GM21723 (cell line): ENCODE measurements around the gene ACSM4.
A peak's percentile ranks its signal among the peaks of the same experiment; 100 is the strongest.
"Not testable (repeated sequence)": the region's sequence is repeated elsewhere in the genome, so short reads cannot be mapped to it uniquely, and the experiment has no call there.

ENCODE experiments used
- ATAC-seq: cut with Tn5 transposase; IDR thresholded peaks from one replicate; pipeline ENCODE4 v1.9.1; 2021; ENCODE audit warnings: mild to moderate bottlenecking, moderate library complexity; ENCODE audit not compliant: unreplicated experiment

The ACSM4 gene

DNA sequence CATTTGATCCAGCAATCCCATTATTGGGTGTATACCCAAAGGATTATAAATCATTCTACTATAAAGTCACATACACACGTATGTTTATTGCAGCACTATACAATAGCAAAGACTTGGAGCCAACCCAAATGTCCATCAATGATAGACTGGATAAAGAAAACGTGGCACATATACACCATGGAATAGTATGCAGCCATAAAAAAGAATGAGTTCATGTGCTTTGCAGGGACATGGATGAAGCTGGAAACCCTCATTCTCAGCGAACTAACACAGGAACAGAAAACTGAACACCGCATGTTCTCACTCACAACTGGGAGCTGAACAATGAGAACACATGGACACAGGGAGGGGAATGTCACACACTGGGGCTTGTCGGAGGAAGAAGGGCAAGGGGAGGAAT, 33.9 kb downstream of the ACSM4 start:
- ATAC-seq, result not testable (repeated sequence)

DNA sequence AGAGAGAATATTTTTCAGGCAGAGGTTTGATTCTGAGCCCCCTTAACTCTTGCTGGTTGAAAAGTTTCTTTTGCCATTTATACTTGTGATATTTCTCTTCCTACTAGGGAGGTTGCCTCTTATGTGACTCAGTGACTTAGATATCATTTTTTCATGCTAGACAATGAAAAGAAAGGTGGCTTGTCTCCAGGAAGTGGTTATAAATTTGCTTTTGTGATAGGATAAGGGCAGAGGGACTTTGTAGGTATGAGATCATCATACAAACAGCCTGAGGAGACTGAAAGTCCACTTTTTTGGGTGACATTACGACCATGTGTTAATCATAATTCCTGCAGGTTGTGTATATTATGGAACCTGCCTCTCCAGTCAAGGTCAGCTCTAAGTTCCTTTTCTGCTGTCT, 35.8 kb downstream of the ACSM4 start:
- ATAC-seq, result no peak

DNA sequence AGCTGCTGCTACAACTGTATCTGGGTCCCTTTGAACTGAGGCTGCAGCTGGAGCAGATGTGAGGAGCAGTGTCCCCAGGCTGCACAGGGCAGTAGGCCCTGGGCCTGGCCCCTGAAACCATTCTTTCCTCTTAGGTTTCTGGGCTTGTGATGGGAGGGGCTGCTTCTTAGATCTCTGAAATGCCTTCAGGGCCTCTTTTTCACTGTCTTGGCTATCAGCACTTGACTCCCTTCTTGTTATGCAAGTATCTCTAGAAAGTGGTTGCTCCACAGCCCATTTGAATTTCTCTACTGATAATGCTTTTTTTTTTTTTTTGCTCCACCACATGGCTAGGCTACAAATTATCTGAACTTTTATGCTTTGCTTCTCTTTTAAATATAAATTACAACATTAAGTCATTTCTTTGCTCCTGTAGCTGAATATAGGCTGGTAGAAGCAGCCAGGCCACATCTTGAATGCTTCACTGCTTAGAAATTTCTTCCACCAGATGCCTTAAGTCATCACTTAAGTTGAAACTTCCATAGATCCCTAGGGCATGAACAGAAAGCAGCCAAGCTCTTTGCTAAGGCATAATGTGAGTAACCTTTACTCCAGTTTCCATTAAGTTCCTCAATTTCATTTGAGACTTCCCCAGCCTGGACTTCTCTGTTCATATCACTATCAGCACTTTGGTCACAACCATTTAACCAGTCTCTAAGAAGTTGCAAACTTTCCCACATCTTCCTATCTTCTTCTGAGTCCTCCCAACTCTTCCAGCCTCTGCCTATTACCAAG, 41.1 kb downstream of the ACSM4 start:
- no peak for ATAC-seq

DNA sequence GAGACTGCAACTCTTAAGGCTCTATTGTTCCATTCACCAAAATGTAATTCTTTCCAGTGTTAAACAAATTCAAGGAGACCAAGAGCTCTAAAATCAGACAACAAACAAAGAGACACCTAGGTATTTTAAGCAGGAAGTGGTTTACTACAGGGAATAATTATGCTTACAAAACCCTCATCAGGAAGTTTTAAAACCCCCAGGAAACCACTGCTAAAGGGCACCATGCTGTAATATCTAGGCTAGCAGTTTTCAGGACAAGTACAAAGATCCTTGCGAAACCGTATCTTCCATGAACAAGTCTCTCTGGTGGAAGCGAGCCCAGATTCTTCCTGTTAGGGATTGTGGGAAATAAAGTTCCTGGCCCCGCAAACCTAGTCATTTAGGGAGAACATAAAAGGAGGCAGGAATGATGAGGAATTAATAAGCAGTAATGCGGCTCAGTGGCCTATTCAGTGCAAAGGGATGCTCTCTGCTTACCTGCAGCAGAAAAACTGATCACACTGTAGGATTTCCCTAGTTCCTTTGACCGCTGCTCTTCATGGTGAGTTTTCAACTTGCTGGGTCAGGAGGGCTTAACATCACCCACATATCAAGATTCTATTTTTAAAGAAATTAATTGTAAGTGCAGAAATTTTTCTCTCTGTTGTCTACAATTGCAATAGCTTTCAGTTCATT, 42.8 kb downstream of the ACSM4 start:
- no peak for ATAC-seq

DNA sequence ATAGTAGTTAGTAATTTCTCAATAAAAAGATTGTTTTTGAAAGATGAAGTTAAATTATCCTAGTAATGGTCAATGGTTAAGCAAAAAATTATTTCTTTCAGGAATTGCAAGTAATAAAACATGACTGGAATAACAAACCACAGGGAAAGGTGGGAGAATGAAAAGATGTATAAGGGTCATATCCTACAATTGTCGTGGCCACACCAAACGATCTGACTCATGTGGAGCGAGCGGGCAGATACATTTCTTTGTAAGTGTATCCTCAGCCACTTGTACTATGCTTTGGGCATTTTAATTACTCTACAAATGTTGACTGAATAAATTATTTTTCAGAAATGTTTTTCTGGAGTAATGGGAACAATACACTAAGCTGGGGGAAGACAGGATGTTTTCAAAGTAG, 45.5 kb downstream of the ACSM4 start:
- no peak for ATAC-seq

DNA sequence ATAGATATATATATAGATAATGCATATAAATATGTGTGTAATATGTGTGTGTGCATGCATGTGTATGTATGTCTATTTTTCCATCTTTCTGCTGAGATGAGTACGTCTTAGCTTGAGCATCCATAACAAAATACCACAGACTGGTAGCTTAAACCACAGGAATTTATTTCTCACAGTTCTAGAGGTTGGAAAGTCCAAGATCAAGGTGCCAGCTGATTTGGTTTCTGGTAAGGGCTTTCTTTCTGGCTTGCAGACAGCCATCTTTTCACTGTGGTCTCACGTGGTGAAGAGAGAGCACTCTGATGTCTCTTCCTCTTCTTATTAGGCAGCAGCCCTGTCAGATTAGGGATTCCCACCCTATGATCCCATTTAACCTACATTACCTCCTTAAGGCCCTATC, 47.3 kb downstream of the ACSM4 start:
- ATAC-seq, result no peak

DNA sequence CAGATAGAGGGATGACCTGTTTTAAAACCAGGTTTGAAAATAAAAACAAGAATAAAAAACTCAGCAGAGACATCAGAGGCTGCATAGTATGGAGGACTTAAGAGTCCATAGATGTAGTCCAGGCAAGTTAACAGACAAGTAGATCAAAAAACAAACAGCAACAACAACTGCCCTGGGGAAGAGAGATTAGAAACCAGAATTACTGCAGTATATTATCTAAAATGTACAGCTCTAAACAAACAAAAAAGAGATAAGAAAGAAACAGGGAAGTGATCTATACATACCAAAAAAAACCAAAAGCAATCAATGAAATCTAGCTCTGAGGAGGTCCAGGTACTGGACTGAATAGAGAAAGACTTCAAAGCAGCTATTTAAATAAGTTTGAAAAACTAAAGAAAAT, 48.8 kb downstream of the ACSM4 start:
- ATAC-seq, result no peak

DNA sequence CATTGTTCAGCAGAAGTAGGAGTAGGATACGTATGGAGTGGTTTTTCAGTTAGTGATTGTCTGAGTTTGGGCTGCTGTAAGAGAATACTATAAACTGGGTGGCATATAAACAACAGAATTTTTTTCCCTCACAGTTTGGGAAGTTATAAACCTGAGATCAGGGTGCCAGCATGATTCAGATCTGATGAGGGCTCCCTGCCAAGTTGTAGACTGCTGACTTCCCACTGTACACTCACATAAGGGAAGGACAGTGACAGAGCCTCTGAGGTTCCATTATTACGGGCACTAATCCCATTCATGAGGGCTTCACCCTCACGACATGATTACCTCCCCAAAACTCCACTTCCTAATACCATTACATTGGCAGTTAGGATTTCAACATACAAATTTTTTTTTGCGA, 50.7 kb downstream of the ACSM4 start:
- no peak for ATAC-seq

DNA sequence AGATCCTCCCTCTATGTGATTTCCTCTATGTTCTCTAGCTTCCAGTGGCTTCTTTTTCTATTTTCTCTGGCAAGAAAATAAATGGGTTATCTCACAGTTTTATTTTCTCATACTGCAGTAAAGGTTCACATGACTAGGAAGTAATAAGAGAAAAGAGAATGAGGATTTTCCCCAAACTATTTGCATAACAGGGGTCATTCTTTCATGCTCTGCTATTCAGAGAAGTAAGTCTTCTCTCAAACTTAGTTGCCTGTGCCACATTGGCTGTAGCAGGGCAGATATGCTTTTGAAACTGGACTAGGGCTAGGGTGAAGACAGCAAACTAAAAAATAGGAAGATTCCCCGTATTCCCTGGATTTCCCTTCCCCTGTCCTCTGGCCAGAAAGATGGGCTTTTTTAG, 57.4 kb downstream of the ACSM4 start:
- no peak for ATAC-seq

DNA sequence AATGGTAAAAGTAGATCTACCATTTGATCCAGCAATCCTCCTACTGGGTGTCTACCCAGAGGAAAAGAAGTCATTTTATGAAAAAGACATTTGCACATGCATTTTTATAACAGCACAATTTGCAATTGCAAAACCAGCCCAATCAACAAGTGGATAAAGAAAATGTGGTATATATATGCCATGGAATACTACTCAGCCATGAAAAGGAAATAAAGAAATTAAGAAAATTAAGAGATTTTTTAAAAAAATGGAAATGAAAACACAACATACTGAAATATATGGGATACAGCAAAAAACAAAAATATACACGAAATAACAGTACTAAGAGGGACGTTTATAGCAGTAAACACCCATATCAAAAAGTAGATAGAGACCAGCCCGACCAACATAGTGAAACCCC, 58.9 kb downstream of the ACSM4 start:
- no peak for ATAC-seq

DNA sequence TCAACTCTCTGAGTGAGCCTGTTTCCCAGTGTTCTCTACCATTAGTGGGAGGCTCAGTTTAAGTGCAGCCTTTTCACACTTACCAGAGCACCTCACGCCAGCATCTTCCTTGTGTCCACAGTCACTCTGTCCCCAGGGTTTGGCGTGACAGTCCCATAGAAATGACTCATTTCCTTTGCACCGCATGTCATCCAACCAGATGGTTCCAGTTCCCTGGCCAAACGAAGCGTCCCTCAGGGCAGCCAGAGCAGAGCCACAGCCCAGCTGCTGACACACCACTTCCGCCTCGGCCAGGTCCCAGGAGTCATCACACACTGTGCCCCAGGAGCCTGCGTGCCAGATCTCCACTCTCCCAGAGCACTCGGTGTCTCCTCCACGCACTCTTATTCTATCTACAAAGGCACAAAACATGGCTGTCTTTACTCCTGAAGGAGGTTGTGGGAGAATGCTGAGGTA, 65.4 kb downstream of the ACSM4 start:
- peak; percentile 78 for ATAC-seq

DNA sequence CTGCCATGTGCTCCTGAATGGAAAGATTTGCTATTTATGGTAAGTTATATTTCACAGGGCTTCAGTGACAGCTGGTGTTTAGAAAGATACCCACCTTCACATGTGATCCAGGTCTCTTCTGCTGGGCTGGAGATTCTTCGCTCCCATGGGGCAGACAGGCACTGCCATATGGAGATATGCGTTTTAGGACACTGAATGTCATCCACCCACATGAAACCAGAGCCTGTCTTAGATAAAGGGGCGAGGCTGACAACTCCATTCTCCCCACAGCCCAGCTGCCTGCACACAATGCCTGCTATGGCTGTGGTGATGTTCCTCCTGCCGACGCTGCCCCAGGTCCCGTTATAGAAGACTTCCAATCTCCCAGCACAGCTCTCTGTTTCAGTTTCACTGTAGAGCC, 69.4 kb downstream of the ACSM4 start:
- ATAC-seq, result no peak

DNA sequence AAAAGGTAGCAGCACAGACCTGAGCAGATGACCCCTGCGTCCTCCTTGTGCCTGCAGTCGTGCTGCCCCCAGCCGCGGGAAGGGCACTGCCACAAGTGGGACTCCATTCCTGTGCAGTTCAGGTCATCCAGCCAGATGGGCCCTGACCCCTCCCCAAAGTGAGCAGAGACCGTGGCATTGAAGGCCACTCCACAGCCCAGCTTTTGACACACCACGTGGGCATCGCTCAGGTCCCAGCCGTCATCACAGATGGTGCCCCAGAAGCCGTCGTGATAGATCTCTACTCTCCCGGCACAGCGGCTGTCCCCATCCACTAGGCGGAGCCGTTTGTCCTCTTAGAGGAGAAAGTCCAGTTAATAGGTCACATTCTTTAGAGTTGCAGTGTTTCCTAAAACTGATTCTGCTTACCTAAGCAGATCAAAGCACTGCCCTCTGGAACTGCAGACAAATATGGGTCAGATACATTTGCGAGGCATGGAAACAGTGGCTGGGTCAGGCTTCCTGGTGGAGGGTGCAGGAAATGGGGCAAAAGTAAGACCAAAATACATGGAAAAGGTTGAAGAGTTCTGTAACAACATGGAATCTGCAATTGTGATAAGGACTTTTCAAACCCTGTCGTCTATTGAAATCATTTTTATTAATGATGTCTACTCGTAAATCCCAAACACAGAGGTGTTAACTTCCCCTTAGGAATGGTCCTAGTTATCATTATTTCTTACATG, 70.7 kb downstream of the ACSM4 start:
- ATAC-seq, result no peak

DNA sequence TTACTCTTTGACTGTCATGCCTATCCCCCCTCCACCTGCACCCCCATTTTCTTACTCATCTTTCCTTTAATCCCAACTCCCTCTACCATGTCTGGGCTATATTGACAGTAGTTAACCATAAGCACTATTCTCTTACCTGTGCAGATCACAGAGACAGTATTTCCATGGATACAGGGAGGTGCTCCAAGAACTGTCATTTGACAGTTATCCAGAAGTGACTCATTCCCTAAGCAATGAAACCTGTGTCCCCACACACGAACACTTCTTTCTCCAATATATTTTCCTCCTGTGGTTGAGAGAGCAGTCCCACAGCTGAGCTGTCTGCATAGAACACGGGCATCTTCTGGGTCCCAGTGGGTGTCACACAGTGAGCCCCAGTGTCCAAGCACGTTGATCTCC, 71.3 kb downstream of the ACSM4 start:
- ATAC-seq, result no peak

DNA sequence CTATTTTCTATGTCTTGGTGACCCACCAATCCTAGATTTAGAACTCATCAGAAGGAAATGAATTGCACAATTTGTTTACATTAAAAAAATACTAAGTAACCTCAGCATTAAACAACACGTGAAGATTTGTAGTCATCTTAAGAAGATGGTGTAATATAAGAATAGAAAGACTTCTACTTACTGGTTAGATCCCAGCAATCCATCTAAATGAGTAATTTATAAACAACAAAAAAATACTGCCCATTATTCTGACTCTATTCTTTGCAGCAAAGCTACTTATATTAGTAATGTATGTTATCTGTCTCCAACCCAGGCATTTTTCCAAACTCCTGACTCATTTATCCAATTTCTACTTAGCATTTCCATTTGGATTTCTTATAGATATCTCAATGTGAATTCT, 72.3 kb downstream of the ACSM4 start:
- no peak for ATAC-seq
